Measurements from ENCODE around the gene ITGA7.
"Not testable (repeated sequence)": the region's sequence is repeated elsewhere in the genome, so short reads cannot be mapped to it uniquely, and the experiment has no call there.

Gene ITGA7

DNA sequence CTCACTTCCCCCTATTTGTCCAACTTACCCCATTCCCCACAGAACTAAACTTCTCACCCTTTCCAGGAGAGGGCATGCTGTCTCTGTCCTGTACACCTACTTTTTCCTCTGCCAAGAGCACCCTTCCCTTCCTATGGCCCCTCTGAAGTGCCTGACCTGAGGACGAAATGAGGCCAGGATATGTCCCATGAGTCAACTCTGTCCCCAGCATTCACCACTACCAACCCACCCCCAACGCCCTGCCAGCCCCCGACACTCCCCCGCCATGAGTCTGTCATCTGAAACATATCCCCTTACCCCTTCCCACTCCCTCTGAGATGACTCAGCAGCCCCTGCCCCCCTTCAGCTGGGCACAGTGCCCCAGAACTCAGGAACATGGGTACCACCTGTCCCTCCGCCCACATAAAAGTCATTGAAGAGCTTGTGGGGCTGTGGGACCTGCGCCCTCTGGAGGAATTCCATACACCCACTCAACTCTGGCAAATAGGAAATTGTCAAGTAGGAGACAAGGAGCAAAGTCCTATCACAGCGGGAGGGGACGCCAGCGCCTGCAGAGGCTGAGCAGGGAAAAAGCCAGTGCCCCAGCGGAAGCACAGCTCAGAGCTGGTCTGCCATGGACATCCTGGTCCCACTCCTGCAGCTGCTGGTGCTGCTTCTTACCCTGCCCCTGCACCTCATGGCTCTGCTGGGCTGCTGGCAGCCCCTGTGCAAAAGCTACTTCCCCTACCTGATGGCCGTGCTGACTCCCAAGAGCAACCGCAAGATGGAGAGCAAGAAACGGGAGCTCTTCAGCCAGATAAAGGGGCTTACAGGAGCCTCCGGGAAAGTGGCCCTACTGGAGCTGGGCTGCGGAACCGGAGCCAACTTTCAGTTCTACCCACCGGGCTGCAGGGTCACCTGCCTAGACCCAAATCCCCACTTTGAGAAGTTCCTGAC is 26.3 kb downstream of the ITGA7 start:
- DNase-seq (ENCODE audit: low read depth), result peak; percentile 21

DNA sequence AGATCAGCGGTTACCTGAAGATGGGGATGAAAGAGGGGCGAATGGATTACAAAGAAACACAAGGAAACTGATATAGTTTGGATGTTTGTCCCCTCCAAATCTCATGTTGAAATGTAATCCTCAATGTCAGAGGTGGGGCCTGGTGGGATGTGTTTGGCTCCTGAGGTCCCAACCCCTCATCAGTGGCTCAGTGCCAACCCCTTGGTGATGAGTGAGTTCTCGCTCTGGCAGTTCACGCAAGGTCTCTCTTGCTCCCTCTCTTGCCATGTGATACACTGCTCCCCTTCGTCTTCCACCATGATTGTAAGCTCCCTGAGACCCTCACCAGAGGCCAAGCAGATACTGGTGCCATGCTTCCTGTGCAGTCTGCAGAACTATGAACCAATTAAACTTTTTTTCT is 28.0 kb downstream of the ITGA7 start:
- no peak for DNase-seq (ENCODE audit: low read depth)

DNA sequence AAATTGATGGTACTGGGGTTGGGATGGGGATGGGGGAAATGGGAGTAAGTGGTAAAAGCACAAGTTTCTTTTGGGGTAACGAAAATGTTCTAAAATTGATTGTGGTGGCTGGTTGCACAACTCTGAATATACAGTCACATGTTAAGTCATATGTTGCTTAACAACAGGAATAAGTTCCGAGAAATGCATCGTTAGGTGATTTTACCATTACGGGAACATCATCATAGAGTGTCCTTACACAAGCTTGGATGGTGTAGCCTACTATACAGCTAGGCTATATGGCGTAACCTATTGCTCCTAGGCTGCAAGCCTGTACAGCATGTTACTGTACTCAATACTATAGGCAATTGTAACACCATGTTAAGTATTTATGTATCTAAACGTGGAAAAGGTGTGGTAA is 31.0 kb downstream of the ITGA7 start:
- DNase-seq (ENCODE audit: low read depth), result no peak

DNA sequence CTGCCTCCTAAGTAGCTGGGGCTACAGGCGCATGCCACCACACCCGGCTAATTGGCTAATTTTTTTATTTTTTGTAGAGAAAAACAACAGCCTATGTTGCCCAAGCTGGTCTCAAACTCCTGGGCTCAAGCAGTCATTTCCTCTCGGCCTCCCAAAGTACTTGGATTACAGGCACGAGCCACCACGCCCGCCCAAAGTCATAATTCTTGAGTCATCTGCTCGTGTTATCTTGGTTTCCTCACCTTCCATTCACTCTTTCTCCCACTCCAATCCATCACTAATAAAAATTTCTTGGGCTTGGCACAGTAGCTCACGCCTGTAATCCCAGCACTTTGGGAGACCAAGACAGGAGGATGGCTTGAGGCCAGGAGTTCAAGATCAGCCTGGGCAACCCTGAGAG is 32.0 kb downstream of the ITGA7 start:
- no peak for DNase-seq (ENCODE audit: low read depth)

DNA sequence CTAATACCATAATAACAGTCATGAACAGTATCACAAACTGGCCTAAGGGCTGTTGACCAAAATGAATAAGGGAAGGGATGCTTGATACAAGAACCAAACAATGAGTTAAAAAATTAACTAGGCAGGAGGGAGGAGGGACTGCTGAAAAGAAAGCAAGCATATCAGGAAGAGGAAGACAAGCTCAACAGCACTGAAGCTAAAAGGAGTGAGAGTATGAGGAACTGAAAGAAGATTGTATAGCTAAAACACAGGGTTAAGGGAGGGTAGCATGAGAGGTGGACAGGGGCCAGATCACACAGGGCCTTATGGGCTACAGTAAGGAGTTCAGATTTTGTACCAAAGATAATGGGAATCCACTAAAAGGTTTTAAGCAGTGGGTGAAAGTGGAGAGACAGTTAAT is 34.1 kb downstream of the ITGA7 start:
- DNase-seq (ENCODE audit: low read depth), result no peak

DNA sequence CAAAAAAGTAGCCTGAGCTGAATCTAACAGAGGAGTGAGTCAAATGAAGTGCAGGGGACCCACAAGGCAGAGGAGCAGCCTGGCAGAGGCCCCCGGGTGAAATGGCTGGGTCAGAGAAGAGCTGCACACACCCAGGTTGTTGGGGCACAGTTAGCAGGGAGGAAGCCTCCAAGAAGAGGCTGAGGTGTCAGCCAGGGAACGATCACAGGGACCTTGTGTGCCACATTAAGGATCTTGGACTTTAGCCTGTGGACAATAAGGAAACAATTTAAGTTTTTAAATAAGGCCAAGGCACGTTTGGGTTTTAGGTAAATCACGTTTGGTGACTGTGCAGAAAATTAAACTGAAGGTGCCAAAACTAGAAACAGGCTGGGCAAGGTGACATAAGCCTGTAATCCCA is 36.0 kb downstream of the ITGA7 start:
- no peak for DNase-seq (ENCODE audit: low read depth)

DNA sequence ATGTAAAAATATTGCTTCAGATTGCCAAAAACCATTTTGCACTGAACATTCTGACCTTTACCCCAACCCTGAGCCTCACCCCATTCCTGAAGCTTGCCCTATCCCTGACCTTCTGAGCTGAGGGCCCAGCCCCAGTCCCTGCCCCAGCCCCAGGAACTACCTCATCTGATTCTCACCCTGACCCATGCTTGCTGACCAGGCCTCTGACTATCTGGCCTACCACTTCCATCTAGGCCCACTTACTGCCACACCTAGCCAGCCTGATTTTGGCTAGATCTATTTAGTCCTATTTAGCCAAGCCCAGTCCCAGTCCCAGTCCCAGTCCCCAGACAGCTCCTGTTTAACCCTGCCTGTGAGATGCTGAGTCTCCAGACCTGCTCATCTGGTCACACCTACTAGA is 37.4 kb downstream of the ITGA7 start:
- no peak for DNase-seq (ENCODE audit: low read depth)

DNA sequence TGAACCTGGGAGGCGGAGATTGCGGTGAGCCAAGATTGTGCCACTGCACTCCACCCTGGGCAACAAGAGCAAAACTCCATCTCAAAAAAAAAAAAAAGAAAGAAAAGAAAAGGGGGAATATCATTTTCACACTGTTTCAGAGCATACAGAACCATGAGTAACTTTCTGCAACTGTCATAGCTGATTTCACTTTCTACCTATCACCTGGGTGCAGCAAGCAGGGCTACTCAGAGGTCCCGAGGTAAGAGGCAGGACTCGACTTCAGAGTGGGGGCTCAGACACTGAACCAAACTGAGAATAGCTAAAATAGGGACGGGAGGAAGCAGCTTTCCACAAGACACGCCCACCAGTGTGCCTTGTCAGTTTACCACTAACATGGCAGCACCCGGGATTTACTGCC is 41.2 kb downstream of the ITGA7 start:
- DNase-seq (ENCODE audit: low read depth), result no peak

DNA sequence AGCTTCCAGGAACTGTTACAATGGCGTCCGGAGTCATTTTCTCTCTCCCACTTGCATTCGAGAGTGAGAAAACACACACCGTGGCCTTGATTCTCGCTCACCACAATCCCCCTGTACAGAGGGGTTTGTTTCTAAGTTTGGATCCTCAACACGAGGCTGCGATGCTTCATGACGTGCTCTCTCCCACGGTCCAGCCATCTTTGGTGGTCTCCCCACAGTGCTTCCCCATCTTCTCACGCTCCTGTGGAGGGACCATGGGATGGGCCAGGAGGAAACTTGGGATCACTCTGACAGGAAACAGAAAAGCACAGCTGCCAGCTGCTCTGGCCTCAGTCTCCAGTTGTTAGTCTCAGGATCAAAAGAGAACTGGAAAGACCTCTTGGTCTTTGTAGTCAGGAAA is 42.9 kb downstream of the ITGA7 start:
- DNase-seq (ENCODE audit: low read depth), result no peak

DNA sequence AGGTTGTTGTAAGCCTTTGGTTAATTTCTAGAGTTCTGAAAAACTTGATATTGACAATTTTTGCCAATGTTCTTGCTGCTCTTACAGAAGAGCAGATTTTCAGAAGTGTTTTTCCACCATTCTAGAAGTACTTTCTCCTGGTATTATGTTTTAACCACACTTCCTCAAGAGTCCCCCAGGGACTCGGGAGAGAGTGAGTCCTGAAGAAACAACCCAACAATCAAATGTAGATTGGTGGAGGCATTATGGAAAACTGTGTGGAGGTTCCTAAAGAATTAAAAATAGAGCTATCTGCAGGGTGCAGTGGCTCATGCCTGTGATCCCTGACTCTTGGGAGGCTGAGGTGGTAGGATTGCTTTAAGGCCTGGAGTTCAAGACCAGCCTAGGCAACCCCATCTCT is 44.3 kb downstream of the ITGA7 start:
- no peak for DNase-seq (ENCODE audit: low read depth)

DNA sequence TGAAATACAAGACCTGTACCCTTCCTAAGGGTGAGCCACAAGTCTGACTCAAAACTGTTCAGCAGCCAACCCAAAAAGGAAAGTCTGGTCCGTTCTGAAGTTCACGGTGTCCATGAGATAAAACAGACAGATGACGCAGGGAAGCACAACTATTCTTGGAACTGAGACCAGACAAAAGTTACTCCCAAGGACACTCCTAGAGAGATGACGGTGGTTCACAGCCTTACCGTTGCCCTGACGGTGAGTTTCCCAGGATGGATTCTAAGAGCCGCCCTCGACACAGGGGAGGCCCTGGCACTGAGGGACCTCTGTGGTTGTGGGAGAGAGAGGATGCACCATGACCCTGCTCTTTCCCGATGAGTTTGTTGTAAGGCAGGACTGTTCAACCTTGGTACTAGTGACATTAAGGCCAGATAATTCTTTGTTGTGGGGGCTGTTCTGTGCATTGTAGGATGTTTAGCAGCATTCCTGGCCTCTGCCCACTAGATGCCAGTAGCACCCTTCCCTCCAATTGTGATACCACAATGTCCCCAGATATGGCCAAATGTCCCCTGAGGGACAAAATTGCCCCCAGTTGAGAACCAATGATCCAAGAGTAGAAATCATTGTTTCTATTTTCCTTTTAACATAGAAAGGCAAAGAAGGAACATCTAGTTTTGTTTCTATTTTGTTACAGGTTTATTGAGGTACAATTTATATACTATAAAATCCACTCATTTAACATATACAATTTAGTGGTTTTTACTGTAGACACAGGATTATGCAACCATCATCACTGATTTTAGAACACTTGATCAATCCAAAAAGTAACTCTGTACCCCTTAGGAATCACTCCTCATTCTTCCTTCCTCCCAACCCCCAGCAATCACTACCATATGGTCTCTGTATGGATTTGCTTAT is 48.0 kb downstream of the ITGA7 start:
- no peak for DNase-seq (ENCODE audit: low read depth)

DNA sequence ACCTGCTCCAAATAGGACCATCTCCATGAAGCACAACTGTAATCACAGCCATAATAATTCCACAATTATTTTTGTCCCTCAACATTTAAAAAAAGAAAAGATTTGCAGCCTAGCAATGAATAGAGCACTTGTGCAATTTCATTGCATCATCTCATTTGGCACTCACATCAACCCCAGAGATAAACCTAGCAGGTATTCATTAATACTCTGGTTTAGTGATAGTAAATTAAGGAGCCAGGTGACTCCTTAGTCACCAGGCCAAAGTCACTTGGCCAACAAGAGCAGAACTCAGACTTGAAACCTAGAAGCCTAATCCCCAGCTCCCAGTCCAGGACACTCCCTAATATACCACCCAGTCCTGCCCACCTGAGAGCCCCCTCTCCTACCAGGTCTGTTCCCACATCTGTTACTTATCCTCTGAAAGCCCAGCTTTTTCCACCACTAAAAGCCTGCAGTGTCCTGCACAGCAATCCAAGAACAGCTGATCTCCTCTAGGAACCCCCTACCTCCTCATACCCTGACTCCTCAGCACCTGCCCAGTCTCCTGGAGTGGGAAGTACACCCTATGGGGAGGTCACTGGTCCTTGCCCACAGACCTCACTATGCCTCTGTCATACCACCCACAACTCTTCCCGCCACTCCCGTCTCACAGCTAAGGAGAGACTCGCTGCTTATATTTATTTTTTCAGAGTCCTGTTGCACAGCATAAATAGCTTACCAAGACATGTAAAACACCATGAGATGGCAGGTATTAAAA is 48.9 kb downstream of the ITGA7 start:
- DNase-seq (ENCODE audit: low read depth), result no peak

DNA sequence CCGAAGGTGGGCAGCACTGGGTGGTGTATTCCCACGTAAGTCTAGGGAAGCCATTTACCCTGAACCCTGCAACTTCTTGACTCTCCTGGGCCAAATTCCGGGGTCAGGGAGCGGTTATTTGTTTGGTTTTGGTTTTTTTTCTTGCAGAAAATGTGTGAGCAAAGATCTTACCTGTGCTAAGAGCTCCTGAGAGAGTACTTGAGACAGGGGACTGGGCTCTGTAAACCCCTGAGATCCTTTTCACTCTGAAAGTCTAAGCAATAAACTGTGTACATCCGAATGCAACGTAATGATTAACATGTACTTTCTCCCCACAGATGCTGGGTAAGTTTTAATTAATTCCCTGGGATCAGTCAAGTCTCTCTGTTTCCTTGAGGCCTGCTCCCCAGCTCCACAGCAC is 49.5 kb downstream of the ITGA7 start:
- DNase-seq (ENCODE audit: low read depth), result no peak

DNA sequence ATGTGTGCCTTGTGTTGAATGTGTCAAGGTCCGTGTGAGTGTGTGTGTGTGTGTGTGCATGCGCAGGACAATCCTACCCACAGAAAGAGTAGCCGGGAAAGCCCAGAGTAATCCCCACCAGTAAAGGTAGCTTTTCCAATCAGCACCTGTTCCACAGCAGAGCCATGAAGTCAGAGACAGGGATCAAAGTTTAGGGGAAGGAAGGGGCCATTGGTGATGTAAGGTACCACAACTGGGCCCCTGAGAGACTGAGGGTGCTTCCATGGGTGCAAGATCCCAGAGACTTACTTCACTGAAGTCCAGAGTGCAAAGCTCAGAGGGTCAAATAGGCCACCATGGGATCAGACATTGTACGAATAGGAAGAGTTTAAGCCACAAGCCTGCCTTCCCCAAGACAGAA is 50.5 kb downstream of the ITGA7 start:
- no peak for DNase-seq (ENCODE audit: low read depth)

DNA sequence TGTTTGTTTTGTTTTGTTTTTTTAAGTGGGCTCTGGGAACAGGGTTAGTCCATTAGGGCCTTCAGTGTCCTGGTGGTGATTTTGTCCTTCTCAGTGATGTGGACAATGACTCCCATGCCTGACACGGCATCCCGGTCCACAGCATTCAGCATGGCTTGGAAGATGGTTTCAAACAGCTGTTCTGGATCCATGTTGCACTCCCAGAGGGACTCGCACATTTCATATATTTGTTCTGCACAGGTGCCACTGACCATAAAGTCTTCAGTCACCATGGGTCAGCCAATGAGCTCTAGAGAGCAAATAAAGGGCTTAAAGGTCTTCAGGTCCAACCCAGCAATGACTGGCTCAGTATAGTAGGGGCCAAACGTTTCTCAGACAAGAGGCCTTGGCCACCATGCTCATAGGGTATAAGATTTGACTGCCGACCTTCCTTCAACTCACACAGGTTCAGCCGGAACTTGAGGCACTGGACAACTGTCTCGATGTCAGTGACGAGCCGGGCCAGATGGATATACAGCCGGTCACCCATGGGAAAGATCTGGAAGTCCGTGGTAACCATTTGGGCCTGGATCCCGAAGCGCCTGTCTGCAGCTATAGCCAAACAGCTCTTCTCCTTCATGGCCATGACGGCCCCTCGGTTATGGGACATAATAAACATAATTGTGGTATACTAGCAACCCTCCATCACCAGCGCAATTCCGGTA is 53.0 kb downstream of the ITGA7 start:
- DNase-seq (ENCODE audit: low read depth), result no peak

DNA sequence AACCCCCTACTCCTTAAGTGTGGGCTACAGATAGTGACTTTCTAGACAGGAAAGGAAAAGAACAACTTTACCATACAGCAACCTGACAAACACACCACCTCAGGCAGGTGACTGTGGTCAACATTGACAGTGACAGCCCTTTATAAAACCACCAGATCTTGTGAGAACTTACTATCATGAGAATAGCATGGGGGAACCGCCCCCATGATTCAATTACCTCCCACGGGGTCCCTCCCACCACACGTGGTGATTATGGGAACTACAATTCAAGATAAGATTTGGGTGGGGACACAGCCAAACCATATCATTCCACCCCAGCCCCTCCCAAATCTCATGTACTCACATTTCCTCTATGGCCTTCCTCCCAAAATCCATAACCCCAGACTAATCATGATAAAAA is 54.7 kb downstream of the ITGA7 start:
- DNase-seq (ENCODE audit: low read depth), result no peak

DNA sequence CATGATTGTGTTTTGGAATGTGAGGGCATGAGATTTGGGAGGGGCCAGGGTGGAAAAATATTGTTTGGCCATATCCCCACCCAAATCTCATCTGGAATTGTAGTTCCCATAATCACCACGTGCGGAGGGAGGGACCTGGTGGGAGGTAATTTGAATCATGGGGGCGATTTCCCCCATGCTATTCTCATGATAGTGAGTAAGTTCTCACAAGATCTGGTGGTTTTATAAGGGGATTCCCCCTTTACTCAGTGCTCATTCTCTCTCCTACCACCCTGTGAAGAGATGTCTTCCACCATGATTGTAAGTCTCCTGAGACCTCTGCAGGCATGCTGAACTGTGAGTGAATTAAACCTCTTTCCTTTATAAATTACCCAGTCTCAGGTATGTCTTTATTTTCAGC is 55.4 kb downstream of the ITGA7 start:
- no peak for DNase-seq (ENCODE audit: low read depth)

DNA sequence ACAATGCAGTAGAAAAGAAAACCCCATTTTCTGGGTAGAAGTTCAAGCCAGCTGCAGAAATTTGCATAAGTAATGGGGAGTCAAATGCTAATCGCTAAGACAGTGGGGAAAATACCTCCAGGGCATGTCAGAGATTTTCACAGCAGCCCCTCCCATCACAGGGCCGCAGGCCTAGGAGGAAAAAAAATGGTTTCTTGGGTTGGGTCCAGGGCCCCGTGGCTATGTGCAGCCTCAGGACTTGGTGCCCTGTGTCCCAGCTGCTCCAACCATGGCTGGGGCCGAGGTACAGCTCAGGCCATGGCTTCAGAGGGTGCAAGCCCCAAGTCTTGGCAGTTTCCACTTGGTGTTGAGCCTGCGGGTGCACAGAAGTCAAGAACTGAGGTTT is 56.4 kb downstream of the ITGA7 start:
- DNase-seq (ENCODE audit: low read depth), result no peak

DNA sequence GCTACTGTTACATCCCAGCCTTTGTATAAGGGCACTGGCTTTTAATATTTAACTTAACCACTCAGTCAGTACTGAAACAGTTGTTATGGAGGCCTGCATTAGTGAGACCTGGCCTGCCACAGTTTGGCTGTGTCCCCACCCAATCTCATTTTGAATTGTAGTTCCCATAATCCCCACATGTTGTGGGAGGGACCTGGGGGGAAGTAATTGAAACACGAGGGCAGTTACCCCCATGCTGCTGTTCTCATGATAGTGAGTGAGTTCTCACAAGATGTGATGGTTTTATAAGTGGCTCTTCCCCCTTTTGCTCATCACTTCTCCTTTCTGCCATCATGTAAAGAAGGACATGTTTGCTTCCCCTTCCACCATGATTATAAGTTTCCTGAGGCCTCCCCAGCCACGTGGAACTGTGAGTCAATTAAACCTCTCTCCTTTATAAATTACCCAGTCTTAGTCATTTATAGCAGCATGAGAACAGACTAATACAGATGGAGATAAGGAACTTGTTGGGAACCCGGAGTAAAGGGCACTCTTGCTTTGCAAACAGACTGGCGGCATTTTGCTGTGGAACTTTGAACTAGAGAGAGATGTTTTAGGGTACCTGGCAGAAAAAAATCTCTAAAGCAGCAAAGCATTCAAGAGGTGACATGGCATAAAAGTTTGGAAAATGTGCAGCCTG is 56.9 kb downstream of the ITGA7 start:
- DNase-seq (ENCODE audit: low read depth), result not testable (repeated sequence)

DNA sequence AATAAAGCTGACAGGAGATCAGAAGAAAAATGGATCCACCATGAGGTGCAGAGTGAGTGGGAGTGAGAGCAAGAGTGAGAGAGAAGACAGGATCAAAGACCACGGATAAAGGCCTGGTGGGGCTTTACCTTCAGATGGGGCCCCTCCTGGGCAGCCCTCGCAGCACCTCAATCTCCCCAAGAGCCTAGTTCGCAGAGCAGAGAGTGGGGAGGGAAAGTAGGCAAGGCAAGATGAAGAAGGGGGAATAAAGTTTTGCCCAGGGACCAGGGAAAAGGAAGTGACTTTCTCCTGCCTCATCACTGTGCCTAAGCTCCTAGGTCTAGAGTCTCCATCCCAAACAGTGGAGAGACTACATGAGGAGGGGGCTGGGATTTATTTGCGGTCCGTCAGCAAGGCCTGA is 60.7 kb downstream of the ITGA7 start:
- no peak for DNase-seq (ENCODE audit: low read depth)

DNA sequence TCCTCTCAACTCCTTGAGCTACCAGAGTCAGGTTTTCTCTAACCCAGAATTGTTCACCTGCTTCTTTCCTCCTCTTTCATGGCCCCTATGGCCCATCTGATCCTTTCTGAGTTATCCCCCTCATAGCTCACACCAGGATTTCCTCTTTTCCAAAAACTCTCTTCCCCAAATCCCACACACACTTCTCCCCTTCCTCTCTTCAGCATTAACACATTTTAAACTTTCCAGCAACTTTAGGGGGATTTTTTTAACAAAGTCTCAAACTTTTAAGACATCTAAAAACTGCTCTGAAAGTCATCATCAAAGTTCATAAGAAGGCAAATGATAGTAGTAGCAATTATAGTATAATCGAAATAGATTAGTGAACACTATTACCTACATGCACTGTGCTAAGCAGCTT is 63.1 kb downstream of the ITGA7 start:
- no peak for DNase-seq (ENCODE audit: low read depth)
